Suprapubic skin (tissue), 4 donors: ENCODE data around the gene SIT1. TPM values are rescaled to one million over a fixed set of nuclear protein-coding genes. Genes with fewer than 3 reads are reported as not detected.

Experiments
- DNase-seq, 2 donors: peaks; one replicate each; pipeline ENCODE4 v3.0.0-alpha.2; 2019; ENCODE audit warnings: low spot score in 2 of 2
- H3K27ac ChIP-seq: fragments of 200-600 bp; sonication (generic); one replicate; pipeline ENCODE4 v1.5.1; 2019
- H3K27me3 ChIP-seq: fragments of 200-600 bp; sonication (generic); one replicate; pipeline ENCODE4 v1.5.1; 2019
- H3K36me3 ChIP-seq: fragments of 200-600 bp; sonication (generic); one replicate; pipeline ENCODE4 v1.5.1; 2019
- H3K4me1 ChIP-seq: fragments of 200-600 bp; sonication (generic); one replicate; pipeline ENCODE4 v1.5.1; 2019
- H3K4me3 ChIP-seq: fragments of 200-600 bp; sonication (generic); one replicate; pipeline ENCODE4 v1.5.1; 2019; ENCODE audit warnings: mild to moderate bottlenecking
- H3K9me3 ChIP-seq: fragments of 200-600 bp; sonication (generic); one replicate; pipeline ENCODE4 v1.5.1; 2019
- CTCF ChIP-seq, 2 donors: fragments of 200-600 bp in 1 of 2; fragments of 450-650 bp in 1 of 2; sonication (generic) in 1 of 2; IDR thresholded peaks; one replicate each; pipeline ENCODE4 v1.5.1; 2016 to 2019; ENCODE audit warnings: antibody characterized with exemption in 2 of 2, mild to moderate bottlenecking in 1 of 2, moderate library complexity in 1 of 2
- EP300 ChIP-seq: sonication (generic); formaldehyde crosslinking; IDR thresholded peaks from one replicate; pipeline ENCODE4 v1.6.1; 2017; ENCODE audit warnings: antibody characterized with exemption
- POLR2A ChIP-seq, 2 donors: fragments of 450-650 bp; IDR thresholded peaks; one replicate each; pipeline ENCODE4 v1.6.1; 2017; ENCODE audit warnings: antibody characterized with exemption in 2 of 2, mild to moderate bottlenecking in 2 of 2, moderate library complexity in 2 of 2
- POLR2AphosphoS5 ChIP-seq, 3 donors: sonication (generic); formaldehyde crosslinking; IDR thresholded peaks; one replicate each; pipeline ENCODE4 v1.6.1; 2017; ENCODE audit warnings: antibody characterized with exemption in 3 of 3
- WGBS: methylation state at CpG from one replicate; pipeline ENCODE4 v1.1.5; 2018; 5-methylcytosine and 5-hydroxymethylcytosine counted together
- total RNA-seq, 4 donors: library from RNA; depleted of rRNA; stranded (reverse); fragments of >200 nt; gene quantifications; one replicate each; pipeline ENCODE4 v1.1.0, GENCODE V29; 2016

SIT1 gene
- total RNA-seq, 4 donors from 2014 or later, result 2.9 TPM; not detected in 3

DNA sequence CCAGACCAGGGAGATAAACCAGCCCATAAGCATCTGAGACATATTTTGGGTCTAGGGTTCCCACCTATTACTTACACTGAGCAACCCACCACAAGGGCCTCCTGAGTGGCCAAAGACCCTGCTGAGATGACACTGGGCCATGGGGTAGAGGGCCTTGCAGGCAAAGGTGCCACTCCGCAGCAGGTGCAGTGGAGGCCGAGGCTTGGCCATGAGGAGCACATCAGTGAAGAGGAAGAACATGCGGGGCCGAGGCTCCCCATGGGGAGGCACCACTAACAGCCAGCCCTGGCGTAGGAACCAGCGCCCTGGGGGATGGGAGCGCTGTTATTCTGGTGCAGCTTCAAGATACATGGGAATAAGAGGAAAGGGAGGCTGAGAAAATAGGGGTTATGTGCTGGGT, 11.7 kb upstream of the SIT1 start:
- no peaks in the 10 kb centered on the region for H3K9me3 ChIP-seq
- DNase-seq, result no peak
- TF ChIP-seq EP300 (no peak), POLR2AphosphoS5 (IDR thresholded peaks at IDR 0.05) (no peak), POLR2A (IDR thresholded peaks at IDR 0.05) (no peak), CTCF (IDR thresholded peaks at IDR 0.05) (no peak)
- no peak overlapping the region for H3K4me3 ChIP-seq
- H3K27me3 ChIP-seq, result no peaks in the 10 kb centered on the region
- peaks cover 49% of the 10 kb centered on the region for H3K4me1 ChIP-seq
- peak overlapping the region; percentile 98 for H3K27ac ChIP-seq
- 86% methylated on average over 7 of the region's 7 CpGs for whole genome bisulfite sequencing
- peaks cover 4% of the 10 kb centered on the region for H3K36me3 ChIP-seq

DNA sequence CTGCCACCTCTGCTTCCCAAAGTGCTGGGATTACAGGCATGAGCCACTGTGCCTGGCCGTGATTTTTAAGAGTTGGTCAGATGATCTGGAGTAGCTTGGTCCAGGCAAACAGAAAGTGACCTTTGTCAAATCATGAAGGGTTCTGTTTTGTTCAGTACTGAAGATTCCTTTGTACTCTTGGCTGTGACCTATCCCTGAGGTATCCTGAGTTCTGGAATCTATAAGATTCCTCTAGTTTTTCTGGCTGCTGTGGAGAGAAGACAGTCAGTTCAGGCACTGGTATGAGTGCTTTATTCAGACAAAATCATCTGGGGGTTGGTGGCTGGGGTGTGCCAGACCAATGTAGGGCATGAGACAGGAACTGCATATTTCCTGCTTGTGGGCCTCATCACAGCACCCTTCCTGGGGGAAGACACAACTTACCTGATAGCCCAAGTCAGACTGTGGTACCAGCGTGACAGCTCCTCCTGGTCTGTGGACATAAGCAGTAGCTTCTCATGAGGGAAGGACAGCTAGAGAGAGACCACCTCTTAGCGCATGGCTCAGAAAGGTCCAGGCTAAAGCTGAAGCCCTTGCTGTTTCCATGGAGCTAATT, 11.1 kb upstream of the SIT1 start:
- H3K4me1 ChIP-seq, result peaks cover 55% of the 10 kb centered on the region
- H3K4me3 ChIP-seq, result no peak overlapping the region
- TF ChIP-seq POLR2AphosphoS5 (IDR thresholded peaks at IDR 0.05), result no peak
- no peak for TF ChIP-seq EP300
- no peak for TF ChIP-seq CTCF (IDR thresholded peaks at IDR 0.05)
- TF ChIP-seq POLR2A (IDR thresholded peaks at IDR 0.05), result no peak
- no peaks in the 10 kb centered on the region for H3K9me3 ChIP-seq
- H3K27ac ChIP-seq, result peak overlapping the region; percentile 98
- peaks cover 4% of the 10 kb centered on the region for H3K36me3 ChIP-seq
- DNase-seq, result no peak
- WGBS, result 67% methylated on average over 3 of the region's 3 CpGs
- H3K27me3 ChIP-seq, result no peaks in the 10 kb centered on the region

DNA sequence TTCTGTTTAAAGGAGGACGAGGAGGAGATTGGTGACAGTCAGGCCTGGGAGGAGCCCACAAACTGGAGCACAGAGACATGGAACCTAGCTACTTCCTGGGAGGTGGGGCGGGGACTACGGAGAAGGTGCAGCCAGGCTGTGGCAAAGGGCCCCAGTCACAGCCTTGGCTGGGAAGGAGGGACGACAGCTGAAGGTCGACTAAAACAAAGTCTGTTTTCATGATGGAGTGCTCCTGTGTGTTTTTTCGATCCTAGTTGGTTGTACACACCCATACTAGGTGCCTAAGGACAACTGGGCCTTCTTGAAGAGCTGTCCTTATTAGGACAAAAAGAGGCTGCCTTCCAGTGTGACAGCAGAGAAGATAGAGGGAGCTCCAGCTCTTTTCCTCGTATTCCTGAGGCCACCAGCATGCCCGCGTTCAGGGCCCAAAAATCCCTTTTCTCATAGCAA, 10.3 kb upstream of the SIT1 start:
- no peak for DNase-seq

DNA sequence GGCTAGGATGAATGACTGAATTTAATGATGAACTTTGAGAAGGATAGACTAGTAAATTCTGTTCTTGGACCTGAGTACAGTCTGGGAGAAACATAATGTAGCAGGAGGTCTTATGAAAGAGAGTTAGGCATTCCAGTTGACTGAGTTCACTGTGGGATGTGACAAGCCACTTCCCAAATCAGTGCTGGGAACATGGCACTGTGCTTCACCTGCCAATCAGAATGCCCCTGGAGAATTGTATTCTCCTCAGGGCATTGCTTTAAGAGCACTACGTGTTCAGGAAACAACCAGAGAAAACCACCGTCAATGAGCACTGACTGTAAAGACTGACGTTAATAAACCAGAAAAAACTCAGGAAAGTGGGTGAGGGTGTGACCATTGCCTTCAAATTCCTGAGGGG, 8.6 kb upstream of the SIT1 start:
- Histone ChIP-seq H3K27ac (peak overlapping the region; percentile 98), H3K4me1 (peaks cover 43% of the 10 kb centered on the region), H3K4me3 (peak overlapping the region; percentile 83), H3K36me3 (peaks cover 4% of the 10 kb centered on the region), H3K9me3 (no peaks in the 10 kb centered on the region), H3K27me3 (no peaks in the 10 kb centered on the region)
- TF ChIP-seq CTCF (IDR thresholded peaks at IDR 0.05) (no peak), EP300 (peak; percentile 75), POLR2A (IDR thresholded peaks at IDR 0.05) (no peak), POLR2AphosphoS5 (IDR thresholded peaks at IDR 0.05) (peak in 1 of 3 donors; percentile 17)
- no peak for DNase-seq
- WGBS, result 46% methylated on average over 3 of the region's 3 CpGs

More for the DNA sequence above, 10.3 kb upstream of the SIT1 start:
- Histone ChIP-seq H3K36me3 (peaks cover 4% of the 10 kb centered on the region), H3K27me3 (no peaks in the 10 kb centered on the region), H3K27ac (peak overlapping the region; percentile 98), H3K4me3 (no peak overlapping the region), H3K9me3 (no peaks in the 10 kb centered on the region), H3K4me1 (peaks cover 57% of the 10 kb centered on the region)
- TF ChIP-seq POLR2A (IDR thresholded peaks at IDR 0.05), result no peak
- TF ChIP-seq CTCF (IDR thresholded peaks at IDR 0.05), result peak in 1 of 2 donors; percentile 39
- 43% methylated on average over 9 of the region's 9 CpGs for WGBS

DNA sequence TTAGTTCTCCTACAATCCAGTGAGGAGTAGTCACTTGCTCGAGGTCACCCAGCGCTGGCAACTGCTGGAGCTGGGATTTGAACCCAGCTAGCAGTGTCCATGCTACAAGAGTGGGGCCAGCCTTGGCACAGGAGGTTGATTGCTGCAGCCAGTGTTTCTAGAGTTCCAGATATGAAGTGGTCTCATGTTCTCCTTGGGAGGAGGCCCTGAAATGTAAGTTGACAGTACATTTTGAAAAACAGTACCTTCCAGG, 8.2 kb upstream of the SIT1 start:
- no peaks in the 10 kb centered on the region for H3K9me3 ChIP-seq
- TF ChIP-seq CTCF (IDR thresholded peaks at IDR 0.05), result no peak
- TF ChIP-seq EP300, result no peak
- no peak for TF ChIP-seq POLR2A (IDR thresholded peaks at IDR 0.05)
- no peak for TF ChIP-seq POLR2AphosphoS5 (IDR thresholded peaks at IDR 0.05)
- H3K27ac ChIP-seq, result peak overlapping the region; percentile 98
- H3K36me3 ChIP-seq, result peaks cover 4% of the 10 kb centered on the region
- 0% methylated on average over 2 of the region's 2 CpGs for WGBS
- H3K27me3 ChIP-seq, result no peaks in the 10 kb centered on the region
- peaks cover 43% of the 10 kb centered on the region for H3K4me1 ChIP-seq
- no peak for DNase-seq
- peak overlapping the region; percentile 83 for H3K4me3 ChIP-seq
